Measurements from ENCODE around the gene KY.

The KY gene, protein sequence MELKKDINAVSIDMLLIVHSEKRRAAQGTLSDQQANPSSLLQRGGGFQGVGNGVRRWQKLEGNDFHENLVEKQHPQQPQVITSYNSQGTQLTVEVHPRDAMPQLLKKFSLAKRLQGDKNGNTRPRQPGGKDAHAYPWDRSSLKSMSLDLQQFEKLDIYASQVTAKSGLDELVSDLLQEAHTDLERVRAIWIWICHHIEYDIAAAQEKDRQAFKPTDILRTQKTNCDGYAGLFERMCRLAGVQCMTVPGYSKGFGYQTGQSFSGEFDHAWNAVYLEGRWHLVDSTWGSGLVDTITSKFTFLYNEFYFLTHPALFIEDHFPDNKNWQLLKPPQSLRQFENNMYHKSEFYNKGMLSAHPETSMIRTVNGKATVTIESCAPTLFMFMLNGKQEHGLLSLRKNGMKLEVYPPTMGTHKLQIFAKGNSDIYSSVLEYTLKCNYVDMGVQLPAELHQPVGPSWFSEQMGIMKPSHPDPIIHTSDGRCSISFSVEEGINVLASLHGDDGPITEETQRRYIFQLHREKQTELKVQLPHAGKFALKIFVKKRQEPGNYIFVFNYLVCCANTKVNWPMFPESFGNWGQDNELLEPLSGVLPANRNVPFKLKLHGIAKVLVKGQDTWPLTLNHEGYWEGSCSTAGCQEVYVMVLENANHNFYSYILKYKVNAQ

DNA sequence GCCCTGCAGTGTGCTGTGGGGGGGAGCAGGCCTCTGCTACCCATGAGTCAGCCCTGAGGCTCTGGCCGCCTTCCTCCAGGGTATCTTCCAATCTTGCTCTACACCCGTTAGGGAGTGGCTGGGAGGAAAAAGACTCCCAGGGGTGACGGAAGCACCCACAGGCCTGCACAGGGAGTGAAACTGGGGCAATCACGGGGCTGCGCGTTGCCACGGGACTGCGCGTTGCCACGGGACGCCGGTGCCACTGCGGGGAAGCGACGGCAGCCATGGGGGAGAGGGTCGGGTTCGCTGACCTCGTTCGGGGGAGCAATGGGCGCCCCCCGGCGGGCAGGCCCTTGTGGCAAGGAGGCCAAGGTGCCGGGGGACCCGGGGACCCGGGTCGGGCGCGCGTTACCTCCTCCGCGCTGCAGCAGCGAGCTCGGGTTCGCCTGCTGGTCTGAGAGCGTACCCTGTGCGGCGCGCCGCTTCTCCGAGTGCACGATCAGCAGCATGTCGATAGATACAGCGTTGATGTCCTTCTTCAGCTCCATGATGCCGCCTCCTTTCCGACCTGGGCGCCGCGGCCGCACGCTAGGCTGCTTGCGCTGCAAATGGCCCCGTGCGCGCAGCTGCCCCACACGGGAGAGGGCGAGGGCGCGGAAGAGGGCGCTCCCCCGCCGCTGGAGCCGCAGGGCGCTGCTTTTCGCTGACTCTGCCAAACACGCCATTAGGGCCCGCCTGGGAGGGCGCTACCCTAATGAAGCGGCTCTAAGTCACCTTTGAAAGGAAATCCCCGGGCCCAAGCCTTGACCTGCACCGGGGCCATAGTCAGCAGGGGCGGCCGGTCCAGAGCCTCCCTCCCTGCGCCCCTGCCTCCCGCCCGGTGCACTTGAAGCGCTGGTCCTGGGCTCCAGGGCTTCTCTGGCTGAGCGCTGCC is at the start of gene KY:
Gene KY, minus strand, starts transcription at position 592 of the 916 bp plus-strand sequence. Its CDS starts 62 bp downstream, at position 530.
- peak; percentile 31 to 83 (median 74) for DNase-seq
- intact Hi-C loops (cut with DNase I): no loop called here

DNA sequence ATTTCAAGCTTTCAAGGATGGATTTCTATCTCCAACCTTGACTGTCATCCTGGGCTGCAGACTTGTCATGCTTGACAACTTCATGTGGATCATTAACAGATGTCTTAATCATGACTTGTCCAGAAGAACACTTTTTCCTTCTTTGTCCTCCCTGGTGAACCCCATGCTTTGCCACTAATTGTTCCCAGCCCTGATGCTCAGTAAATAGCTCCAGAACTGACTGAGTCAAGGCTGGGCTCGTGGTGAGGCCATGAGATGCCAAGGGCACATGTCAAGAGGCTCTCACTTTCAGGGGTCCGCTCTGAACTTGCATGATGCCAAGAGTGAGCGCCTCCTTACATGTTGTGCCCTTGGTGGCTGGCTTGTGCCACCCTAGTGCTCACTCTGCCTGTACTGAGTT is 48.9 kb upstream of the KY start:
- intact Hi-C loops (cut with DNase I): no loop called here
- peak in 1 of 42 donors; percentile 12 for DNase-seq

DNA sequence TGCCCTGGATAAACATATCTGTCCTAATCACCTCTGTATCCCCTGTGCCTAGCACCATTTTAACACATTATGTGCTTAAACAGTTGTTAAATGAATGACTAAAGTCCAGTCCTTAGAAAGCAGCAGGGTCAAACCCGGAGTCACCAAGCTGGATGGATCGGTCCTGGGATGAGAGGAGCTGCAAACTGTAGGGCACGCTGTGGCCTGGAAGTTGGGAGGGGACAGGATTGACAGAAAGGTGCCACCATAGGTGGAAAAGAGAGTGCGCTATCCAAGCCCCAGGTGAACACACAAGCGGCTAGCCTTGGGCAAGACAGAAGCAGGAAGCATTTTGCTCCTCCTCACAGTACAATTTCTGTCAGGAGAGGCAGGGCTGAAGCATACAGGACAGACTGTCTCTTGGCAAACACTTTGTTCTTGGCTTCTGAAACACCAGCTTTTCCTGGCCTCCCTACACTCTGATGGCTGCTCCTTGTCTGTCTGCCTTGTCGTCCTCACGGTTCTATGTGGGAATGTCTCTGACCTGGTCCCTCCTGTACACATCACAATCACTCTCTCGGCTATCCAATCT is 48.4 kb upstream of the KY start:
- intact Hi-C loops (cut with DNase I): no loop called here
- peak in 1 of 42 donors; percentile 24 for DNase-seq

DNA sequence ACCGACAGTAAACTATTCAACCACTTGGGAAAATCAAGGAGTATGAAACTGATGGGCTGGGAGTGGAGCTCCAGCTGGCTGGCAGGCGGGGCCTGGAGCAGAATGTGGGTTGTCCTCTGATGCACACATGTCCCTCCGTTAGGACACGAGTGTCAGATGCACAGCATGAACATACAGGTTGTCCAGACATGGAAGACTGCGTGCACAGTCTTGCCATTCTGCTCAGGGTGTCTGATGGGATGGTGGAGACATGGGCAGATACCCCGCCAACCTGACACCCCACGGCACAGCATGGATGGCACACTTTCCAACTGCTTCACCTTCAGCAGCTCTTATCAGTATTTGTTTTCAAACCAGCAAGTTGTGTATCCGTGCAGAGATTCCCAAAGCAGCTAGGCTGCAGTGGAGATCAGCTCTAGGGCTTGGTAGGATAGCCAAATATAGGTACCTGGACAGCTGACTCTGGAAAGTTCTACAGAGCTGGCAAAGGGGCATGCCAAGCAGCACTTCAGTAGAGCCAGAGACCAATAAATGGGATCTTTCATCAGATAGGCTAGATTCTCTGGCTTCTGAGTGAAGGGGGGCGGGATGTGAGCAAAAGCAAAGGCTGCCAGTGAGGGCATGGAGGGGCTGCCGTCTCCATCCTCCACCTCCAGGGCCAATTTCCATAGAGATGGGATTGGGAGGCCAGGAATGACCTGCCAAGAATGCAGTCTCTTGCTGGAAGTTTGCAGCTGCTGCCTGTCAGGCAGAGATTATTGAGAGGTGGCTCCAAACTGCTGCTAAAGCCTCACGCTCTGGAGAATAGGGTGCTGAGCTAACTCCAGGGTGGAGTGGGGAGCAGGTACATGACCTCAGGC is 47.2 kb upstream of the KY start:
- DNase-seq: peak in 13 of 42 donors; percentile 17 to 61 (median 40)
- intact Hi-C loops (cut with DNase I): no loop called here

DNA sequence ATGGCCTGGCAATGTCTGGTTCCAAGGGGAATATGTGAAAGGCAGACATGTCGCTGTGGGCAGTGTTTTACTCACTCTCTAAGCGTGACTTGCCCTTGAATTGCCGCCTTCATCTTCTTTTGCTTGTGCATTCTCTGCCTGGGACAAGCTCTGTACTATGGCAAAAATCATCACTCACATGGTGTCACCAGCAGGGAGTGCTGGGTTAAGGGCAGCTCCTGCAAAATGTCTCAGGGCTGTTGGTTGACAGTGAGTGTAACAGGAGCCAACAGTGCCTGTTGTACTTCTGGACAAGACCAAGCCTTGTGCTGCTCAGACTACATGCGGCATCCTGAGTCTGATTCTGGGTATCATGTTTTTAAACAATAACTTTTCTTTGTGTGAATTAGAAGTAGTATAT is 45.3 kb upstream of the KY start:
- intact Hi-C loops (cut with DNase I): no loop called here
- DNase-seq: no peak

DNA sequence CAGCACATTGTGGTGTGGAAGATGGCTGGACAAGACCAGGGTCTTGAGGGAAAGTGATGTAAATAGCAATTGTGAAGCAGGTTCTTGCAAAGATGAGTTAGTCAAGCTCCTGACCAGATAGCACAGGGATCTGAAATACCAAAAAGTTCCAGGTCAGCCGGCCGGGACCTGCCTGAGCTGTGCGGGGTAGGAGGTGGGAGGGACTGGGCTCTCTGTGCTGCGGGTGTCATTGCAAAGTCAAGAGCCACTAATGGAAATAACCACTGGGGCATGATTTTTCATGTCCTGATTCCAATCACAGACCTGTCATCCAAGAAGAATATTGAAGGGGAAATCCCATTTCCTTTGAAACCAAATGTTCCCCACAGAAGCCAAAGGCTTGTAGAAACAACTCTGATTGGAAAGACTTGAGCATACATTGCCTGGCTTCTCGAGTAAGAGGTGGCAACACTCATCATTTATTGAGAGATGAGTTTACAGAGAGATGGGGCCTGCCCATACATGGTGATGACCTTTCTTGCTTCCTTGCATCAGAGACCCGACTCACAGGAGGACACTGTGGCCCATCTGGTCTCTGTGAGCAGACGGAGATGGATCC is 44.2 kb upstream of the KY start:
- intact Hi-C loops (cut with DNase I): no loop called here
- no peak for DNase-seq

DNA sequence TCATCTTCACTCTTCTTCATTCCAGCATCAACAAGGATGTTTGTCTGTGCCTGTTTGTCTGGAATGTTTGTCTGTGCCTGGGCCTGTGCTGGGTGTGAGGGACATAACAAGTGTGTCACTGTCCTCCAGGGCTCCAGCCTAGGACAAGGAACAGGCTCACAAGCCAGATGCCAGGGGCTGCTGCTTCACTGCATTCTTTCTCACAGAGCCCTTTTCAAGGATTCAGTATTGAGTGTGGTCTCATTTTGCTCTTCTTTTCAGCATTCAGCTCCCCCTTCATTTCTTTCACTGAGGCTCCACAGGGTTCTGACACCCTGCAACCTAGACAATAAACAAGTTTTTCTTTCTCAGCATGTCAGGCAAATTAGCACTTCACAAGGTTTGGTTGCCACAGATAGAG is 43.6 kb upstream of the KY start:
- peak in 12 of 42 donors; percentile 11 to 52 (median 26) for DNase-seq

DNA sequence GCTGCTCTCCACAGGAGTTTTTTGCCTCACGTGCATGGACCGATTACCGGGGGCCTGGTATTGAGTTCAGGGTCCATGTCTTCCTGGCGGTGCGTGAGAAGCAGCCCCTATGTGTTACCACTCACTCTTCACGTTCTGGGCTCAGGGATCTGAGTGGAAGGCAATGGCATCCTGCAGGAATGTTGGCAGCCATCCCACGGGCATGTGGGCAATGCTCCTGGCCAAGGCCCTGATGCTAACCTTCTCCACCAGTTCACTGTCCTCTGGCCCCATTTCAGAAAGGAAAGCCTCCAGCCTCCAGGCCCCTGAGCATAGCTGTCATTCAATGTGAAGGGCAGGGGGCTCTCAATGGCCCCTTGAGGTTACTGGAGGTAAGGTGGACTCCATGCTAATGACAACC is 43.0 kb upstream of the KY start:
- intact Hi-C loops (cut with DNase I): no loop called here
- no peak for DNase-seq

More for the DNA sequence above, 43.6 kb upstream of the KY start:
- intact Hi-C loops (cut with DNase I): no loop called here

DNA sequence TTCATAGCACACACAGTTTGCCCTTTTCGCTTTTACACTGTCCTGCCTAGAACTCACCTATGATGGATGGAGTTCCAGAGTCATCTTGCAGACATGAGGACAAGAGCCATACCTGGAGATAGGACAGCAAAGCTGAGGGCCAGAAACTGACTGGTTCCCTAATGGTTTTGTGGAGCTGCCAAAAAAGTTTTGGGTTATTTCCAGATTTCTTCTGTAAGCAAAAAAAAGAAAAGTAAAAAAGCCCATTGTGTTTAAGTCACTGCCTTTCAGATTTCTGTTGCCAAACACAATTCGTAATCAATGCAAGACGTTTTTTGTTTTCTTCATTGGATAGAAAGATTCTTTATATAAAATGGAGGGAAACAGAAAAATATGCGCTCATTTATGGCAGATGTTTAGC is 42.4 kb upstream of the KY start:
- intact Hi-C loops (cut with DNase I): no loop called here
- no peak for DNase-seq

DNA sequence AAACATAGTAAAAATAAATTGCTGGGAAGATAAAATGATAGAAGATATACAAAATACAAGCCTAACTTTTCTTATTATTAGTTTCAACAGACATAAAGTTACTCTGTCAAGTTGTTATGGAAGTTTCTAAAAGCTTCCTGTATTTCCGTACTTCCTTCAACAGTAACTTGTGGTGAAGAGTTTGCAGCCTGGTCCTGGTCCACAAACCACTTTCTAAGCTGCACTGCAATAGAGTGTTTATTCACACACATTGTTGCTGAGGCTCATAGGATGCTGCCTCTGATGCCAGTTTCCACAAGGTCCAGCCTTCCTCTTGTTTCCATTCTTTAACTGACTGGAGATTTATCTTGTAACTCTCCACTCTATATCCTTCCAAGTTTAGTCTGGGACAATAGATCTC is 39.4 kb upstream of the KY start:
- intact Hi-C loops (cut with DNase I): no loop called here
- DNase-seq: no peak

DNA sequence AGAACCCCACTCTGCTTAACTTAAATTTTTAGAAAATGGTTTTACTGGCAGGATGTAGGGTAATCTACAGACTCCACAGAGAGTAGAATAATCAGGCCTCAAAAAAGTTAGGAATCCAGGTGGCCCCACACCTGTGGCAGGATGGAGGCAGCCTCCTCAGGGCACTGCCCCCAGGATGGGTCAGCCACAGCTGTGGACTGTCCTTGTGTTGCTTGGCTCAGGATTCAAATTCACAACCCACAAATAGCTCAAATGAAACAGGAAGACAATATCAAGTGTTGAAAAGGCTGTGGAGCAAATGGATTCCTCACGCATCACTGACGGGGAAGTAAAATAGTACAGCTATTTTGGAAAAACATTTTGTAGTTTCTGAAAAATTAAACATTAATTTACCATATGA is 36.8 kb upstream of the KY start:
- intact Hi-C loops (cut with DNase I): no loop called here
- no peak for DNase-seq

DNA sequence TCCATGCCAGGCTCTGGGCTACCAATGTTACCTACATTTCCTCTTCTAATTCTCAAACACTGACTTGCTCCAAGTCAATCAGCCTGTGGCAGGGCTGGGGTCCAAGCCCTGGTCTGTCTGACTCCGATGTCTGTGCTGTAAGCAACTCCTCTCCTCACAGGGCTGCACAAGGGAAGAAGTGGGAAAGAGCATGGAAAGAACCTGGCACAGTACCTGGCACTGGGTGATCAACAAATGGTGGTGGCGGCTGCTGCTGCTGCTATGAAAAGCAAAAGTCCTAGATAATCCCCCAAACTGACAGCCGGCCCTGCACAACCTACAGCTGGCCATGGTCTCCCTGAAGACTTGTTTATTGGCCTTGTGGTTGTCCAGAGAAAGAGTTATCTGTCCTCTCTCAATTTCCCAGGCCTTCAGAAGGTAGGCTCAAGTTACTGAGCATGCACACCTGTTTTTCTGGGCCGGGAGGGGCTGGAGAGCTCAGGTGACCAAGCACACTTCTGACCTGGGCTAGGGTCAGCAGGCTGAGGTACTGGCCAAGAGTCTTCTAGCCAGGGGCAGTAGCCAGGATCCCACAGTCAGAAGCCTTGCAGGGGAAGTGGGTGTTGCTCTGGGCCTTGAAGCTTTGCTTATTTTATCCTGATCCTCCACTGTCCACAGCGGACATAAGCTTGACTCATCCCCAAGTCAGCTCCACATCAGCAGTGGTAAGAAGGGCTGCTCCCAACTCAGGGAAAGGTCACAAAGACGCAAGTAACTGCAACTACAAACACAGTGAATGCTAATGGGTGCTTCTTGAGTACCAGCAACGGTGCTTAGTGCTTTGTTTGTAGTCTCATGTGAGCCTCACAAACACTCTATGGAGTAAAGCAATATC is 35.3 kb upstream of the KY start:
- intact Hi-C loops (cut with DNase I): no loop called here
- no peak for DNase-seq

DNA sequence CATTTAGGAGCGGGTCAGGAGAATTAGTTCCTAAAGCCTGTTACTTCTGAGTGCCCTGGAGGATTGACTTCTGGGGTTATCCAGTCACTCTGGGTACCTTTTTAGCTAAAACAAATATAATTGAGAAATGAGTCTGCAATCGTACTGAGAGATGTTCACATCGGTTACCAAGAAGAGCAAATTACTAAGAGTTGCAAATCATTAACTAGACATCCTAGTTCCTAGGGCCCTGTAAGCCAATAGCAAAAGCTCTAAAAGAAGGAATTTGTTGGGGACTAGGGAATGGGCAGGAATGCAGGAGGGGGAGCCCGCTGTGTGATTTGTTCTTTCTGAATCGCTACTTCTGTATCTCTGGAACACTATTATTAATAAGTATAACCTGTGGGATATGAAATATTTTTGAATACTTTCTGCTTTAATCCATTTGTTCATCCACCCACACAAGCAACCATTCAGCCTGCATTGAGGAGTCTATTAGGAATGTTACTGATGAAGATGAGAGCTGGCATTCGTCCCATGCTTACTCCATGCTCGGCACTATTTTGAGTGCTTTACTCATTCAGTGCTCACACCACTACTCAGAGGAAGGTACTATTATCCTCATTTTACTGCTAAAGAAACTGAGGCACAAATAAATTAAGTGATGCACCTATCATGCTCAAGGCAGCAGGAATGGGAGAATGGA is 31.5 kb upstream of the KY start:
- DNase-seq: no peak
- intact Hi-C loops (cut with DNase I): no loop called here

DNA sequence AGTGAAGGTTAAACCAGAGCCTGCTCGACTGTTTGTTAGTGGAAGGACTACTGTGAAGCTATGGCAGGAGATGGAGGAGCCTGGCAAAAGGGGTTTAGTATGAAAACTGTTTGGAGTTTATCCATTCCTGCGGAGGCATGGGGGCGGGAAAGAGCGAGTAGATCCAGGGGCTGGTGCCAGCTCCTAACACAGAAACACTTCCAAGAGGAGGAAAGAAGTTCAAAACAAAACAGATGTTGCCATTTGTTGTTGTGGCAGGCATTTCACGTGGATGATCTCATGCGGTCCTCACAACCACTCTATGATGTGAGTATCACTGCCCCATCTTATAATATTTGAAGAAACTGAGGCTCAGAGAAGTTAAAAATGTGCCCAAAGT is 30.7 kb upstream of the KY start:
- intact Hi-C loops (cut with DNase I): no loop called here

DNA sequence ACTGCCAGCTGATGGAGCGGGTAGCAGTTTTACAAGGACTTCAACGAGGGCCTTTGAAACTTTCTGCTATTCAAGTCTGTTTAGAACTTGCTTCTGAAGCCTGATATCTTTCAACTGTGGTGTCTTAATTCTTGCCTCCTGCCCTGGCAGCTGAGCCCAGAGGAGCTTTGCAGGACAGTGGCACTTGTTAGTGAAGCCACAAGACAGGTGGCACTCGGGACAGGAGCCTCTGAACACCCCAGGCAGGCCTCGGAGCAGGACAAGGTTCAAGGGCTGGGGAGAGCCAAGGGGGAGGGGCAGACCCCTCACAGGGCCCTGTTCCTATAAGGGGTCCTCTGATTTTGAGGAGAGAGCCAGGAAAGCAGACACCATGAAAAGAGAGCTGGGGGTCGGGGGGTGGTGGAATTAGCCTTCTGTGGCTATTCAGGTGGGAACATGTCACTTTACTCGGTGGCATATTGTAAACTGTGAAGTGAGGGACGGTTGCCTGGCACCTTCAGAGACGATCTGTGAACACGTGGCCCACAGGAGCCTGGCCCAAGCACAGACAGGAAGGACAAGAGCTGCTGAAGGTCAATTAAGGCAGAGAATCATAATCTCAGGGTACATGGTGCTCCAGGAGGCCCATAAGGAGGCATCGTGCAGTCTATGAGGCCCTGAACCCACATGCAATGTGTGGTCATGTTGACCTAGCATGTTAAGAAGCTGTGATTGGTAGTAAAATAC is 30.1 kb upstream of the KY start:
- DNase-seq: no peak
- intact Hi-C loops (cut with DNase I): no loop called here

More for the DNA sequence above, 30.7 kb upstream of the KY start:
- DNase-seq: no peak

DNA sequence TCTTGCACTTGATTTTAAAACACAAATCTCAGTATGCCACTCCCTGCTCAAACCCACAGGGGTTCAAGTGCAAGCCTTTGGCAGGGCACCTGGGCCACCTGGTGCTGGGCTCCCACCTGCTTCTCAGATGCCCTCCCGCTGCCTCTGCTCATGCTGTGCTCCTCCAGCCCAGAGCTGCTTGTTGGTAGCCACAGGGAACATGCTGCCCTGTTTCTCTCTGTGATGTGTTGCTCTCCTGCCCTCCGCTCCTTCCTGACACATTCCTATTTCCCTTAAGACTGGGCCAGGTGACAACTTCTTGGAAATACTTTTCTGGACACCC is 27.1 kb upstream of the KY start:
- intact Hi-C loops (cut with DNase I): no loop called here

More for the DNA sequence above, 27.1 kb upstream of the KY start:
- DNase-seq: peak in 1 of 42 donors; percentile 34
